Smooth muscle cell (in vitro differentiated cells): ENCODE results near the gene CBFA2T2. TPM values are rescaled to one million over a fixed set of nuclear protein-coding genes. Genes with fewer than 3 reads are reported as not detected.
A peak's percentile ranks its signal among the peaks of the same experiment; 100 is the strongest.

Experiments used
- DNase-seq: peaks from one replicate; lab custom pipeline; 2025; ENCODE audit not compliant: unreplicated experiment; lab: John Stamatoyannopoulos, UW
- H2AFZ ChIP-seq: fragments of 200-600 bp; sonication (generic); 2 replicates; pipeline ENCODE4 v1.6.0; 2016; ENCODE audit warnings: antibody characterized with exemption, low read depth, mild to moderate bottlenecking
- H3F3A ChIP-seq: fragments of 200-600 bp; sonication (generic); 2 replicates; pipeline ENCODE4 v1.6.0; 2017; ENCODE audit warnings: antibody characterized with exemption, low read depth
- H3K27ac ChIP-seq: fragments of 200-600 bp; sonication (generic); 2 replicates; pipeline ENCODE4 v1.5.1; 2016; ENCODE audit warnings: low read depth, mild to moderate bottlenecking
- H3K27me3 ChIP-seq: fragments of 200-600 bp; sonication (generic); 2 replicates; pipeline ENCODE4 v1.6.1; 2016; ENCODE audit warnings: low read depth, mild to moderate bottlenecking
- H3K36me3 ChIP-seq: fragments of 200-600 bp; sonication (generic); 2 replicates; pipeline ENCODE4 v1.5.1; 2016; ENCODE audit warnings: low read depth
- H3K4me1 ChIP-seq: fragments of 200-600 bp; sonication (generic); 2 replicates; pipeline ENCODE4 v1.5.1; 2016; ENCODE audit warnings: low read depth
- H3K4me2 ChIP-seq: fragments of 200-600 bp; sonication (generic); 2 replicates; pipeline ENCODE4 v1.6.0; 2016; ENCODE audit warnings: mild to moderate bottlenecking
- H3K4me3 ChIP-seq: fragments of 200-600 bp; sonication (generic); 2 replicates; pipeline ENCODE4 v1.5.1; 2016; ENCODE audit warnings: mild to moderate bottlenecking
- H3K79me2 ChIP-seq: fragments of 200-600 bp; sonication (generic); 2 replicates; pipeline ENCODE4 v1.6.0; 2016; ENCODE audit warnings: low read depth, mild to moderate bottlenecking
- H3K9ac ChIP-seq: fragments of 200-600 bp; sonication (generic); 2 replicates; pipeline ENCODE4 v1.6.0; 2016; ENCODE audit warnings: low read depth
- H3K9me3 ChIP-seq: fragments of 200-600 bp; sonication (generic); replicated peaks from 2 replicates; pipeline ENCODE4 v1.5.1; 2016; ENCODE audit warnings: low read depth
- H4K20me1 ChIP-seq: fragments of 200-600 bp; sonication (generic); 2 replicates; pipeline ENCODE4 v1.6.0; 2016; ENCODE audit warnings: low read depth
- WGBS: methylation state at CpG from one replicate; pipeline ENCODE4 v1.1.7; 2016; ENCODE audit warnings: low lambda C conversion rate; 5-methylcytosine and 5-hydroxymethylcytosine counted together
- polyA plus RNA-seq: library from polyadenylated mRNA; unstranded; fragments of >200 nt; fragmentation: Nextera tagmentation; extraction: Ambion mirVana; gene quantifications from 2 replicates; pipeline ENCODE4 v1.2.1, GENCODE V29; 2016
- total RNA-seq: library from RNA; depleted of rRNA; stranded (reverse); fragments of >200 nt; gene quantifications from 2 replicates; pipeline ENCODE4 v1.2.3, GENCODE V29; 2014
- TF ChIP-seq, protein P1 (sequence below): fragments of 200-600 bp; sonication (generic); IDR thresholded peaks from 2 replicates; pipeline ENCODE4 v1.5.1; 2017; ENCODE audit warnings: borderline replicate concordance, mild to moderate bottlenecking, antibody characterized with exemption; ENCODE audit not compliant: insufficient read depth, poor library complexity, severe bottlenecking

CBFA2T2 gene
- total and polyA plus RNA-seq, 2 experiments from 2014 or later = 18.2 to 41.6 TPM

DNA sequence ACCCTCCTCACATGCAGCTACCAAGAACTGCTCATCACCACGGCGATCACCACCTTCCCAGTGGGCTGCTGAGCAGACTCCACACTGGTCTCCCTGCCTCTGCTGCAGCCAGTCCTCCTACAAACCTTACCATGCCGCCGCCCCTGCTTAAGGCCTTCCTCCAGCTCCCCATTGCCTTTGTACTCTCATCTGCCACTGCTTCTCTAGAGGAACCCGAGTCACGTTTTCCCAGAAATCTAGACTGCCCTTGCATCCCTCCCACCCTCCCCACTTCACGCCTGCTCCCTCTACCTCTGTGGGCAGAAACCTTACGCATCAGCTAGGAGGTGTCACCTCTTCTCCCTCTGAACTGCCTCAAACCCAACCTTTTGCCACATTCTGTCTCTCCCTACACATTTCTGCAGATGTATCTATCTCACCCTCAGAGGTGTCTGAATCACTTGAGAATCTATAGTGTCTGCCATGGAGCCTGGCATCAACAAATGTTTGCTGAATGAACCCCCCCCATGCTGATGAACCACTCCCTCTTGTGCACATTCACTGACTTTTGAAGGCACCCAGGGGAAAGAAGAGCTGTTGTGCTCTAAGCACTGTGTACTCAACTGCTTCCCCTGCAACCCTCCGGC, 191.9 kb downstream of the CBFA2T2 start:
- no peak overlapping the region for H2AFZ ChIP-seq
- H3K9me3 ChIP-seq = no peaks in the 10 kb centered on the region
- peaks cover 8% of the 10 kb centered on the region for H3K79me2 ChIP-seq
- DNase-seq = no peak
- TF ChIP-seq, protein P1, sequence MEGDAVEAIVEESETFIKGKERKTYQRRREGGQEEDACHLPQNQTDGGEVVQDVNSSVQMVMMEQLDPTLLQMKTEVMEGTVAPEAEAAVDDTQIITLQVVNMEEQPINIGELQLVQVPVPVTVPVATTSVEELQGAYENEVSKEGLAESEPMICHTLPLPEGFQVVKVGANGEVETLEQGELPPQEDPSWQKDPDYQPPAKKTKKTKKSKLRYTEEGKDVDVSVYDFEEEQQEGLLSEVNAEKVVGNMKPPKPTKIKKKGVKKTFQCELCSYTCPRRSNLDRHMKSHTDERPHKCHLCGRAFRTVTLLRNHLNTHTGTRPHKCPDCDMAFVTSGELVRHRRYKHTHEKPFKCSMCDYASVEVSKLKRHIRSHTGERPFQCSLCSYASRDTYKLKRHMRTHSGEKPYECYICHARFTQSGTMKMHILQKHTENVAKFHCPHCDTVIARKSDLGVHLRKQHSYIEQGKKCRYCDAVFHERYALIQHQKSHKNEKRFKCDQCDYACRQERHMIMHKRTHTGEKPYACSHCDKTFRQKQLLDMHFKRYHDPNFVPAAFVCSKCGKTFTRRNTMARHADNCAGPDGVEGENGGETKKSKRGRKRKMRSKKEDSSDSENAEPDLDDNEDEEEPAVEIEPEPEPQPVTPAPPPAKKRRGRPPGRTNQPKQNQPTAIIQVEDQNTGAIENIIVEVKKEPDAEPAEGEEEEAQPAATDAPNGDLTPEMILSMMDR = no peak
- H3K4me3 ChIP-seq = no peak overlapping the region
- H4K20me1 ChIP-seq = no peaks in the 10 kb centered on the region
- no peaks in the 10 kb centered on the region for H3K36me3 ChIP-seq
- no peak overlapping the region for H3K9ac ChIP-seq
- no peak overlapping the region for H3K4me2 ChIP-seq
- no peak overlapping the region for H3K27ac ChIP-seq
- WGBS = 92% methylated on average over 9 of the region's 9 CpGs
- H3K27me3 ChIP-seq = no peaks in the 10 kb centered on the region
- H3K4me1 ChIP-seq = peaks cover 3% of the 10 kb centered on the region
- H3F3A ChIP-seq = peaks cover 3% of the 10 kb centered on the region

DNA sequence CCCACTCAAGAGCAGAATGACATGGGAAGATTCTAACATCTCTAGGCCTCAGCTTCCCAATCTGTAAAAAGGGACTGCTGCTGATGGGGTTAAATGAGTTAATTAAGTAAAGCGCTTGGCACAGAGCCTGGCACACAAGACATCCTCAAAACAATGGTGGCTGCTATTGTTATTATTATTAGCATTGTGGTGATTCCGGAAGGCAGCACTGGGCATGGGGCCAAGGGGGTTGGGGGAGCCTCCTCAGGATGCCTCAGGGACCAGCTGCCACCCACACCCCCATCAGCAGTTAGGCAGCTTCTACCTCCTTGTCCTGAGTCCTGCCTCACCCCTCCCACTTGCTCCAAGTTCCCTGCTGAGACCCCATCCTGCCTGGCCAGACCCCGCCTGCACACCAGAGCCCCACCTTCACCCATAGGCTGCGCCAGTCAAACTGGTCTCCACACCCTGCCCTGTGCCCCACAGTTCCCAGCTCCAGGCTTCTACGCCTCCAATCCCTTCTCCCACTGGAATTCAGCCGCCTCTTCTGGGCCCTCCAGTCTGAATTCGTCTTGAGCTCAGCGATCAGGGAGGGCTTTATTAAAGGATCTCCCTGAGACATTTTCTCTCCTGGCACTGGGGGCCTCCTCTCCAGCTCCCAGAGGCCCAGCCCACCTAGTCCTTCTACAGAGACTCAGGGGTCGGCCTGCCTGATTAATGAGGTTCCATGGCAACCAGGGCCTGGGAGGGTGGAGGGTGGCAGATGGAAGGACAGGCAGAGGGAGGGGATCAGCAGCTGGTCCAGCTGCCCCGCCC, 194.8 kb downstream of the CBFA2T2 start:
- H3K79me2 ChIP-seq = peaks cover 8% of the 10 kb centered on the region
- 63% methylated on average over 10 of the region's 10 CpGs for WGBS
- peaks cover 3% of the 10 kb centered on the region for H3K4me1 ChIP-seq
- H2AFZ ChIP-seq = no peak overlapping the region
- no peak for DNase-seq
- no peaks in the 10 kb centered on the region for H3K27me3 ChIP-seq
- no peaks in the 10 kb centered on the region for H4K20me1 ChIP-seq
- H3K9me3 ChIP-seq = no peaks in the 10 kb centered on the region
- H3F3A ChIP-seq = peaks cover 27% of the 10 kb centered on the region
- H3K36me3 ChIP-seq = no peaks in the 10 kb centered on the region
- H3K4me3 ChIP-seq = peak overlapping the region; percentile 52
- no peak overlapping the region for H3K9ac ChIP-seq
- H3K4me2 ChIP-seq = peak overlapping the region; percentile 87
- TF ChIP-seq, protein P1 = no peak
- no peak overlapping the region for H3K27ac ChIP-seq

DNA sequence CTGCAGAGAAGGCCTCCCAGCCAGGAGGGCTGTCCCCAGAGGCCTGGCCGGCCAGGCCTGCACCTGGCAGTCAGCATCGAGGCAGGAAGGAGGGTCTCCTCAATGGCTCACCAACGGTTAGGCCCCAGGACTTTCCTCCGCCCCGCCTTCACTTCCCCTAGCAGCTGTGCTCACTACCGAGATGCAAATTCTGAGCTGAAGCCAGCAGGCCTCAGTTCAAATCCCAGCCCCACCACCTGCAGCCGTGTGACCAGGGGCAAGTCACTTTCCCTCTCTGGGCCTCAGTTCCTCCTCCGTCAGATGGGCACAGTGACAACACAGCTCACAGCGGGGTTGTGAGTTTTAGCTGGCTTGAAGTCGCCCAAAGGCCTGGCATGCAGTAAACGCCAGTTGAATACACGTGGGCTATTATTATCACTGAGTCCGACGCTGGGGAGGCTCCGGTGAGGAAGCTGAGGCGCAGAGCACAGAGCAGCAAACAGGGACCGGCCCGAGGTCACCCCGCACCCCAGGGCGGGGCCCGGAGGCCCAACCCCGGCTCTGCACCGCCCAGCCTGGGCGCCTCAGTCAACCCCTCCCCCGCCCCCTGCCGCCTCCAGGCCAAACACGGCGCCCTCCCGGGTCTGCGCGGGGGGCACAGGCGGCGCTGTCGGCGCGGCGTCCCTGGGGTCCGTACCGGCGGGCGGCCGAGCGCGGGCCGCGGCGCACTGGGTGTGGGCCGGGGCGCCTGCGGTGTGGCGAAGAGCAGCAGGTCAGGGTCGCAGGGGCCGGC, 195.6 kb downstream of the CBFA2T2 start:
- Histone ChIP-seq H3K4me2 (peak overlapping the region; percentile 87), H3K9me3 (no peaks in the 10 kb centered on the region), H3K4me1 (peaks cover 3% of the 10 kb centered on the region), H3K27me3 (no peaks in the 10 kb centered on the region), H3K79me2 (peaks cover 8% of the 10 kb centered on the region), H4K20me1 (no peaks in the 10 kb centered on the region), H3K36me3 (no peaks in the 10 kb centered on the region), H3K4me3 (peak overlapping the region; percentile 52), H3F3A (peaks cover 27% of the 10 kb centered on the region), H3K27ac (no peak overlapping the region), H2AFZ (peak overlapping the region; percentile 36), H3K9ac (no peak overlapping the region)
- WGBS = 6% methylated on average over 29 of the region's 53 CpGs
- TF ChIP-seq, protein P1 = no peak
- DNase-seq = no peak
